DOHH2 (cell line): ENCODE data around the gene FRG2B.

Experiments used
- CTCF ChIP-seq: fragments of 200-600 bp; sonication (generic); IDR thresholded peaks from one replicate; pipeline ENCODE4 v1.5.1; 2014; ENCODE audit warnings: antibody characterized with exemption, mild to moderate bottlenecking, low read depth, low read length; ENCODE audit not compliant: poor library complexity, severe bottlenecking
- EZH2phosphoT487 ChIP-seq: fragments of 200-600 bp; sonication (generic); IDR thresholded peaks from 2 replicates; pipeline ENCODE4 v1.6.1; 2017; ENCODE audit warnings: borderline replicate concordance, mild to moderate bottlenecking, antibody characterized with exemption, low read length, moderate library complexity, mixed read lengths

GRCh38 chr10:133616371-133617130, 10.0 kb downstream of the FRG2B start:
- no peak for TF ChIP-seq CTCF
- no peak for TF ChIP-seq EZH2phosphoT487
